K562 (cell line): ENCODE measurements around the gene DNAJC8. TPM values are rescaled to one million over a fixed set of nuclear protein-coding genes. Genes with fewer than 3 reads are reported as not detected.
A peak's percentile ranks its signal among the peaks of the same experiment; 100 is the strongest.

ENCODE experiments used
- CBX1 ChIP-seq: sonication (generic); IDR thresholded peaks from 2 replicates; pipeline ENCODE4 v1.6.1; 2016; ENCODE audit warnings: antibody characterized with exemption, low read depth, mild to moderate bottlenecking
- CHD4 ChIP-seq: fragments of 200-600 bp; sonication (generic); IDR thresholded peaks from 3 replicates; pipeline ENCODE4 v1.6.1; 2012; ENCODE audit warnings: low read depth, mild to moderate bottlenecking, mixed read lengths, low read length, inconsistent platforms; ENCODE audit not compliant: insufficient read depth, insufficient replicate concordance, poor library complexity, severe bottlenecking
- CHD7 ChIP-seq: fragments of 200-600 bp; sonication (generic); IDR thresholded peaks from one replicate; pipeline ENCODE4 v1.6.1; 2012; ENCODE audit warnings: mild to moderate bottlenecking, low read depth, low read length, inconsistent platforms
- E4F1 ChIP-seq: fragments of 250-450 bp; sonication (Bioruptor Pico); IDR thresholded peaks from 2 replicates; pipeline ENCODE4 v1.5.0; 2021; ENCODE audit warnings: mild to moderate bottlenecking, borderline replicate concordance
- GTF2F1 ChIP-seq: IDR thresholded peaks from 2 replicates; pipeline ENCODE4 v1.6.1; 2011; ENCODE audit warnings: low read depth, low read length, improper control_type of control experiment
- HIVEP1 ChIP-seq: fragments of 250-450 bp; sonication (Bioruptor Pico); IDR thresholded peaks from 2 replicates; pipeline ENCODE4 v1.4.0; 2020; ENCODE audit warnings: mild to moderate bottlenecking
- HSF4 ChIP-seq: fragments of 250-450 bp; sonication (Bioruptor Pico); IDR thresholded peaks from 2 replicates; pipeline ENCODE4 v2.1.2; 2022; ENCODE audit warnings: mild to moderate bottlenecking, moderate library complexity, borderline replicate concordance
- RFX7 ChIP-seq: fragments of 250-450 bp; sonication (Bioruptor Pico); IDR thresholded peaks from 2 replicates; pipeline ENCODE4 v1.5.1; 2021; ENCODE audit warnings: mild to moderate bottlenecking
- ZC3H11A ChIP-seq: IDR thresholded peaks from 2 replicates; pipeline ENCODE4 v1.6.1; 2012; ENCODE audit warnings: low read depth, low read length, improper control_type of control experiment
- ZNF3 ChIP-seq: fragments of 250-450 bp; sonication (Bioruptor Pico); IDR thresholded peaks from 2 replicates; pipeline ENCODE4 v1.5.0; 2021; ENCODE audit warnings: mild to moderate bottlenecking, moderate library complexity
- ZNF764 ChIP-seq: fragments of 250-450 bp; sonication (Bioruptor Pico); IDR thresholded peaks from 2 replicates; pipeline ENCODE4 v1.4.0; 2020; ENCODE audit warnings: low read depth, mild to moderate bottlenecking, moderate library complexity
- polyA plus RNA-seq, 8 experiments: library from polyadenylated mRNA; depleted of rRNA in 4 of 8; stranded (reverse) in 5 of 8; unstranded in 3 of 8; fragments of >200 nt; fragmentation: Nextera tagmentation in 2 of 8; fragmentation: Illumina TruSeq in 1 of 8; extraction: Ambion mirVana in 2 of 8; extraction: Trizol in 1 of 8; gene quantifications; 2 replicates each; pipeline versions ENCODE4 v1.2.1 to v1.2.3, GENCODE V29; 2011 to 2014; ENCODE audit warnings: inconsistent platforms in 1 of 8, missing spikeins in 1 of 8
- total RNA-seq, 7 experiments: library from RNA; depleted of rRNA in 6 of 7; stranded (reverse); fragments of >200 nt in 6 of 7; fragmentation: Illumina TruSeq in 2 of 7; extraction: Trizol in 2 of 7; gene quantifications; 2 replicates each; pipeline versions ENCODE4 v1.2.1 to v1.2.3, GENCODE V29; 2011 to 2021; ENCODE audit warnings: low replicate concordance in 1 of 7
- TF ChIP-seq, protein P1 (sequence below): fragments of 450-650 bp; IDR thresholded peaks from 2 replicates; pipeline ENCODE4 v1.6.1; 2017; ENCODE audit warnings: mild to moderate bottlenecking, moderate library complexity

The DNAJC8 gene
- total and polyA plus RNA-seq, 9 of the 15 experiments (the other 6 are each of a cell fraction or from before 2014, with no cell fraction given) = 143 to 508 (median 209) TPM

- TF ChIP-seq E4F1 (CRISPR knock-in tag) (no peak), CHD4 (no peak), GTF2F1 (no peak), HSF4 (CRISPR knock-in tag) (no peak), ZNF764 (CRISPR knock-in tag) (no peak), HIVEP1 (CRISPR knock-in tag) (no peak), CBX1 (peak; percentile 96), ZC3H11A (no peak), CHD7 (no peak), RFX7 (CRISPR knock-in tag) (no peak), ZNF3 (CRISPR knock-in tag) (no peak)
- TF ChIP-seq, protein P1, sequence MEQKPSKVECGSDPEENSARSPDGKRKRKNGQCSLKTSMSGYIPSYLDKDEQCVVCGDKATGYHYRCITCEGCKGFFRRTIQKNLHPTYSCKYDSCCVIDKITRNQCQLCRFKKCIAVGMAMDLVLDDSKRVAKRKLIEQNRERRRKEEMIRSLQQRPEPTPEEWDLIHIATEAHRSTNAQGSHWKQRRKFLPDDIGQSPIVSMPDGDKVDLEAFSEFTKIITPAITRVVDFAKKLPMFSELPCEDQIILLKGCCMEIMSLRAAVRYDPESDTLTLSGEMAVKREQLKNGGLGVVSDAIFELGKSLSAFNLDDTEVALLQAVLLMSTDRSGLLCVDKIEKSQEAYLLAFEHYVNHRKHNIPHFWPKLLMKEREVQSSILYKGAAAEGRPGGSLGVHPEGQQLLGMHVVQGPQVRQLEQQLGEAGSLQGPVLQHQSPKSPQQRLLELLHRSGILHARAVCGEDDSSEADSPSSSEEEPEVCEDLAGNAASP = no peak
These were observed 3.2 kb upstream of the DNAJC8 start, which contains the start of gene ATP5IF1 (continued) for GRCh38 chr1:28235755-28236655.
